H1 (cell line): ENCODE results near the gene CMIP. TPM values are rescaled to one million over a fixed set of nuclear protein-coding genes. Genes with fewer than 3 reads are reported as not detected.

Source experiments
- CTCF ChIA-PET: fragments of 300-600 bp; sonication (Branson Sonifier 250); formaldehyde crosslinking; loops from one replicate; lab custom pipeline; 2021; ENCODE audit not compliant: partially characterized antibody; lab: Charles Lee
- POLR2A ChIA-PET: fragments of 300-600 bp; sonication (Branson Sonifier 250); formaldehyde crosslinking; loops from one replicate; lab custom pipeline; 2021; ENCODE audit warnings: inconsistent platforms; ENCODE audit not compliant: partially characterized antibody; lab: Charles Lee
- DNase-seq, 2 experiments: peaks; one replicate each; pipeline versions ENCODE4 v3.0.0 to v3.0.0-alpha.2; 2010 to 2022; ENCODE audit warnings: low spot score in 2 of 2, low read depth in 1 of 2, mixed read lengths in 1 of 2
- FAIRE-seq: peaks from 2 replicates; lab custom pipeline; 2011; peaks lifted over from hg19 to GRCh38; lab: Jason Lieb, UNC
- H2AFZ ChIP-seq: 2 replicates; pipeline ENCODE4 v1.8.1; 2012; ENCODE audit warnings: low read length, inconsistent platforms
- H2AK5ac ChIP-seq: 2 replicates; pipeline ENCODE4 v1.6.1; 2013; ENCODE audit warnings: low read depth, low read length
- H2BK120ac ChIP-seq: replicated peaks from 2 replicates; pipeline ENCODE3; 2013; ENCODE audit warnings: low read depth, low read length, inconsistent platforms
- H2BK12ac ChIP-seq: 2 replicates; pipeline ENCODE4 v1.6.1; 2013; ENCODE audit warnings: low read depth, low read length
- H2BK15ac ChIP-seq: 2 replicates; pipeline ENCODE4 v1.6.1; 2013; ENCODE audit warnings: low read length
- H2BK20ac ChIP-seq: 2 replicates; pipeline ENCODE4 v1.6.1; 2013; ENCODE audit warnings: low read length
- H2BK5ac ChIP-seq: 2 replicates; pipeline ENCODE4 v1.6.1; 2013; ENCODE audit warnings: low read depth, low read length
- H3K14ac ChIP-seq: 2 replicates; pipeline ENCODE4 v1.6.1; 2013; ENCODE audit warnings: inconsistent platforms; ENCODE audit not compliant: insufficient read length
- H3K18ac ChIP-seq: 2 replicates; pipeline ENCODE4 v1.6.1; 2013; ENCODE audit warnings: low read length; ENCODE audit errors: extremely low read depth
- H3K23ac ChIP-seq: 2 replicates; pipeline ENCODE4 v1.6.1; 2013; ENCODE audit warnings: inconsistent platforms; ENCODE audit not compliant: insufficient read length
- H3K23me2 ChIP-seq: 2 replicates; pipeline ENCODE4 v1.6.1; 2013; ENCODE audit warnings: low read depth, low read length
- H3K27ac ChIP-seq: 2 replicates; pipeline ENCODE4 v1.6.1; 2011; ENCODE audit warnings: low read depth, low read length, inconsistent platforms
- H3K27me3 ChIP-seq, 4 experiments: replicated peaks in 1 of 4; 1 replicate in 1 of 4; 2 replicates in 3 of 4; pipeline versions ENCODE4 v1.6.1 to v1.8.1; 2011 to 2013; ENCODE audit warnings: low read length in 3 of 4, mild to moderate bottlenecking in 3 of 4, inconsistent platforms in 2 of 4, mixed read lengths in 2 of 4, moderate library complexity in 1 of 4; ENCODE audit not compliant: control insufficient read depth in 3 of 4, insufficient read depth in 3 of 4; ENCODE audit errors: extremely low read depth in 1 of 4
- H3K36me3 ChIP-seq, 4 experiments: 2 replicates each; pipeline versions ENCODE4 v1.6.1 to v1.8.1; 2011 to 2013; ENCODE audit warnings: mild to moderate bottlenecking in 4 of 4, low read length in 3 of 4, moderate library complexity in 2 of 4, control low read depth in 1 of 4, inconsistent platforms in 1 of 4; ENCODE audit not compliant: insufficient read depth in 4 of 4, control insufficient read depth in 2 of 4
- H3K4ac ChIP-seq: replicated peaks from 2 replicates; pipeline ENCODE3; 2013; ENCODE audit warnings: low read length, low read depth, mixed read lengths, inconsistent platforms; ENCODE audit not compliant: insufficient read length
- H3K4me1 ChIP-seq, 4 experiments: replicated peaks in 1 of 4; 1 replicate in 1 of 4; 2 replicates in 3 of 4; pipeline versions ENCODE4 v1.6.1 to v1.8.1; 2011 to 2013; ENCODE audit warnings: low read length in 3 of 4, inconsistent platforms in 2 of 4, mixed read lengths in 1 of 4; ENCODE audit not compliant: insufficient read depth in 4 of 4, control insufficient read depth in 3 of 4
- H3K4me2 ChIP-seq, 2 experiments: 2 replicates each; pipeline versions ENCODE4 v1.6.1 to v1.8.1; 2011 to 2013; ENCODE audit warnings: low read depth in 2 of 2, low read length in 2 of 2, control low read depth in 1 of 2, inconsistent platforms in 1 of 2, mild to moderate bottlenecking in 1 of 2; ENCODE audit not compliant: insufficient read depth in 1 of 2
- H3K4me3 ChIP-seq, 4 experiments: fragments of 200-600, 300-600 bp in 1 of 4; sonication (generic), shearing (Covaris generic), sonication (Bioruptor Twin) in 1 of 4; 2 replicates each; pipeline versions ENCODE4 v1.5.1 to v1.8.1; 2011 to 2016; ENCODE audit warnings: low read length in 4 of 4, low read depth in 3 of 4, control low read depth in 2 of 4, inconsistent platforms in 2 of 4, mild to moderate bottlenecking in 2 of 4, mixed read lengths in 1 of 4, moderate library complexity in 1 of 4; ENCODE audit not compliant: insufficient read depth in 2 of 4; ENCODE audit errors: extremely low read depth in 1 of 4
- H3K56ac ChIP-seq: replicated peaks from 2 replicates; pipeline ENCODE3; 2013; ENCODE audit warnings: low read depth, mild to moderate bottlenecking, mixed read lengths, low read length, inconsistent platforms; ENCODE audit not compliant: insufficient read length
- H3K79me1 ChIP-seq: 2 replicates; pipeline ENCODE4 v1.6.1; 2013; ENCODE audit warnings: low read depth, low read length, control low read depth
- H3K79me2 ChIP-seq, 2 experiments: 2 replicates each; pipeline versions ENCODE4 v1.6.1 to v1.8.1; 2012 to 2013; ENCODE audit warnings: low read length in 2 of 2, mild to moderate bottlenecking in 2 of 2, inconsistent platforms in 1 of 2; ENCODE audit not compliant: insufficient read depth in 2 of 2, control insufficient read depth in 1 of 2
- H3K9ac ChIP-seq, 4 experiments: replicated peaks in 1 of 4; 1 replicate in 1 of 4; 2 replicates in 3 of 4; pipeline versions ENCODE4 v1.6.1 to v1.8.1; 2011 to 2013; ENCODE audit warnings: low read depth in 3 of 4, low read length in 3 of 4, control low read depth in 2 of 4, mild to moderate bottlenecking in 2 of 4, moderate library complexity in 2 of 4, inconsistent platforms in 1 of 4; ENCODE audit errors: extremely low read depth in 1 of 4
- H3K9me3 ChIP-seq, 2 experiments: 2 replicates each; pipeline versions ENCODE4 v1.6.1 to v1.8.1; 2012 to 2013; ENCODE audit warnings: mild to moderate bottlenecking in 2 of 2, moderate library complexity in 2 of 2, control low read depth in 1 of 2, inconsistent platforms in 1 of 2, low read depth in 1 of 2, low read length in 1 of 2, mixed read lengths in 1 of 2; ENCODE audit not compliant: insufficient read depth in 2 of 2
- H4K20me1 ChIP-seq, 2 experiments: replicated peaks in 1 of 2; 2 replicates each; pipeline versions ENCODE3 to v1.8.1; 2011 to 2013; ENCODE audit warnings: inconsistent platforms in 2 of 2, low read length in 2 of 2, mild to moderate bottlenecking in 1 of 2; ENCODE audit not compliant: insufficient read depth in 2 of 2, control insufficient read depth in 1 of 2
- H4K5ac ChIP-seq: 2 replicates; pipeline ENCODE4 v1.6.1; 2013; ENCODE audit warnings: low read length, low read depth, mixed read lengths, inconsistent platforms; ENCODE audit not compliant: insufficient read length
- H4K8ac ChIP-seq: 2 replicates; pipeline ENCODE4 v1.8.0; 2013; ENCODE audit warnings: mild to moderate bottlenecking, moderate library complexity, low read length, inconsistent platforms; ENCODE audit not compliant: insufficient read depth; ENCODE audit errors: extremely low read depth
- H4K91ac ChIP-seq: replicated peaks from 2 replicates; pipeline ENCODE3; 2013; ENCODE audit warnings: low read length, mixed read lengths, inconsistent platforms; ENCODE audit not compliant: insufficient read length
- EP300 ChIP-seq, 2 experiments: IDR thresholded peaks; 1 replicate in 1 of 2; 2 replicates in 1 of 2; pipeline ENCODE4 v1.6.1; 2011 to 2012; ENCODE audit warnings: low read depth in 2 of 2, low read length in 2 of 2, mild to moderate bottlenecking in 2 of 2, borderline replicate concordance in 1 of 2, inconsistent platforms in 1 of 2, moderate library complexity in 1 of 2
- HDAC6 ChIP-seq: IDR thresholded peaks from one replicate; pipeline ENCODE4 v1.7.1; 2012; ENCODE audit warnings: low read depth, mild to moderate bottlenecking, inconsistent platforms, low read length, moderate library complexity
- JUN ChIP-seq: IDR thresholded peaks from 2 replicates; pipeline ENCODE4 v1.6.1; 2011; ENCODE audit warnings: low read depth, mild to moderate bottlenecking, improper control_type of control experiment, low read length
- PHF8 ChIP-seq: fragments of 200-600 bp; sonication (generic); conservative IDR thresholded peaks from 2 replicates; pipeline ENCODE4 v1.7.1; 2012; ENCODE audit warnings: low read depth, mild to moderate bottlenecking, inconsistent platforms, low read length, moderate library complexity
- SP2 ChIP-seq: IDR thresholded peaks from 2 replicates; pipeline ENCODE4 v1.6.1; 2012; ENCODE audit warnings: mild to moderate bottlenecking, low read length, inconsistent platforms
- SRF ChIP-seq: IDR thresholded peaks from 2 replicates; pipeline ENCODE4 v1.6.1; 2011; ENCODE audit warnings: mild to moderate bottlenecking, low read depth, low read length, moderate library complexity
- WGBS, 2 experiments: shearing (Covaris generic) in 1 of 2; methylation state at CpG; one replicate each; pipeline versions ENCODE4 v1.1.6 to v1.1.7; 2013 to 2015; ENCODE audit warnings: low lambda C conversion rate in 2 of 2, mixed read lengths in 2 of 2, inconsistent platforms in 1 of 2, low coverage in 1 of 2, missing lambda C conversion rate in 1 of 2; ENCODE audit not compliant: insufficient replicate concordance in 2 of 2, insufficient coverage in 1 of 2, insufficient read length in 1 of 2; ENCODE audit errors: extremely low coverage in 1 of 2, missing lambda C conversion rate in 1 of 2; 5-methylcytosine and 5-hydroxymethylcytosine counted together
- polyA plus RNA-seq, 7 experiments: library from polyadenylated mRNA; depleted of rRNA in 3 of 7; stranded (reverse) in 5 of 7; unstranded in 2 of 7; fragments of >200 nt in 5 of 7; fragments of 200-250 nt in 2 of 7; gene quantifications; 1 replicate in 5 of 7; 2 replicates in 1 of 7; 4 replicates in 1 of 7; pipeline versions ENCODE4 v1.2.1 to v1.2.3, GENCODE V29; 2011 to 2013; ENCODE audit warnings: missing spikeins in 2 of 7, mixed read lengths in 2 of 7
- total RNA-seq: library from RNA; stranded (reverse); fragmentation: NEBNext Ultra II Directional; extraction: Animal tissue kit (Norgen Biotek cat#: 25700); gene quantifications from 2 replicates; pipeline ENCODE4 v1.2.1, GENCODE V29; 2021

The CMIP gene
- total and polyA plus RNA-seq, 2 of the 8 experiments (the other 6 are each of a cell fraction or from before 2014, with no cell fraction given): 7.9 to 53.2 TPM

DNA sequence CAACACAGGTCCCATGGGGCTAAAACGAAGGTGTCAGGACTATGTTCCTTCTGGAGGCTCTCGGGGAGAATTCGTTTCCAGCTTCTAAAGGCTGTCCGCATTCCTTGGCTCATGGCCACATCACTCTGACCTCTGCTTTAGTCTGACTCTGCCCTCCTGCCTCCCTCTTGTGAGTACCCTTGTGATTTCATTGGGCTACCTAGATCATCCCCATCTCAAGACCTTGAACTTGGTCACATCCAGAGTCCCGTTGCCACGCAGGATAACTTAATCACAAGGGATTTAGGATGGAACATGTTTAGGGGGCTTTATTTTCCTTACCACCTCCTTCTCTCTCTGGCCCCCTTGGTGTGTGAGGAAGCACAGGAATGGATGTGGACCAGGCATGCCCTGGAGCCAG, 173.6 kb downstream of the CMIP start:
- Histone ChIP-seq H2AK5ac (no peak overlapping the region), H4K5ac (no peak overlapping the region), H2BK5ac (no peak overlapping the region), H3K4me2 (no peak overlapping the region), H3K79me1 (peaks cover 15% of the 10 kb centered on the region), H3K36me3 (peaks cover 0 to 14% (median 0%) of the 10 kb centered on the region in 4 experiments; a peak in 2 of 8 replicates), H3K23me2 (peaks cover 12% of the 10 kb centered on the region; the same call in 1 of the 2 replicates), H3K27ac (no peak overlapping the region; the same call in 1 of the 2 replicates), H2AFZ (no peak overlapping the region), H3K4ac (no peak overlapping the region), H3K56ac (no peak overlapping the region), H3K9ac (no peak overlapping the region), H3K4me3 (no peak overlapping the region), H3K18ac (no peak overlapping the region), H2BK12ac (no peak overlapping the region), H4K91ac (no peak overlapping the region), H4K8ac (no peak overlapping the region), H3K27me3 (no peaks in the 10 kb centered on the region; a peak in 1 of 7 replicates), H3K9me3 (no peaks in the 10 kb centered on the region), H2BK20ac (no peak overlapping the region), H4K20me1 (peaks cover 4 to 21% of the 10 kb centered on the region in 2 experiments), H3K4me1 (peaks cover 0 to 3% (median under 1%) of the 10 kb centered on the region in 4 experiments; a peak in 2 of 7 replicates), H3K14ac (no peak overlapping the region), H3K79me2 (peaks cover 11% of the 10 kb centered on the region in 2 experiments), H3K23ac (no peak overlapping the region), H2BK15ac (no peak overlapping the region), H2BK120ac (no peak overlapping the region)
- ChIA-PET CTCF (interaction anchor here (0.6 to 11.1 kb wide), 4 partner anchors 79 to 215 kb away, joined by 3 to 134 read pairs (median 4); no protein-coding TSS in a partner anchor), POLR2A (interaction anchor here (0.9 to 3.9 kb wide), 3 partner anchors 11 to 19 kb away, joined by 4 to 27 read pairs (median 5); no protein-coding TSS in a partner anchor)
- DNase-seq: no peak
- no peak for FAIRE-seq
- 95% methylated on average over 6 of the region's 6 CpGs; no CpG with 5 or more reads in 1 of the 2 experiments for WGBS, 2 experiments
- no peak for TF ChIP-seq JUN
- no peak for TF ChIP-seq SP2
- TF ChIP-seq SRF: no peak
- TF ChIP-seq EP300 (IDR thresholded peaks at IDR 0.05; ENCODE audit: borderline replicate concordance in 1 of 2, low read depth in 2 of 2, low read length in 2 of 2): no peak
- no peak for TF ChIP-seq HDAC6
- no peak for TF ChIP-seq PHF8
